A549 (cell line): ENCODE measurements around the gene EHD3.

ENCODE experiments used
- CHD2 ChIP-seq: fragments of 150-350 bp; IDR thresholded peaks from 2 replicates; pipeline ENCODE4 v1.6.1; 2014; ENCODE audit warnings: low read length; ENCODE audit not compliant: partially characterized antibody
- EP300 ChIP-seq, 2 experiments: fragments of >200 bp; sonication (Bioruptor Twin); formaldehyde crosslinking; IDR thresholded peaks; 2 replicates in 1 of 2; 3 replicates in 1 of 2; pipeline ENCODE4 v1.6.1; 2016 to 2017
- ESRRA ChIP-seq: fragments of 150-350 bp; IDR thresholded peaks from 2 replicates; pipeline ENCODE4 v1.6.1; 2014; ENCODE audit warnings: mild to moderate bottlenecking, low read length, borderline replicate concordance
- JUN ChIP-seq, 2 experiments: fragments of >200 bp; sonication (Bioruptor Twin); formaldehyde crosslinking; IDR thresholded peaks; 2 replicates in 1 of 2; 3 replicates in 1 of 2; pipeline ENCODE4 v1.6.1; 2016 to 2017
- POLR2A ChIP-seq: IDR thresholded peaks from 2 replicates; pipeline ENCODE4 v1.6.1; 2012; ENCODE audit warnings: mild to moderate bottlenecking, low read length
- RFX5 ChIP-seq: fragments of 450-650 bp; IDR thresholded peaks from 2 replicates; pipeline ENCODE4 v1.7.1; 2014; ENCODE audit warnings: antibody characterized with exemption, mild to moderate bottlenecking, moderate library complexity
- TF ChIP-seq, protein P1 (sequence below): fragments of >200 bp; sonication (Bioruptor Twin); formaldehyde crosslinking; IDR thresholded peaks from 3 replicates; pipeline ENCODE4 v1.5.1; 2016
- TF ChIP-seq, protein P2 (sequence below): IDR thresholded peaks from 2 replicates; pipeline ENCODE4 v1.6.1; 2012

DNA sequence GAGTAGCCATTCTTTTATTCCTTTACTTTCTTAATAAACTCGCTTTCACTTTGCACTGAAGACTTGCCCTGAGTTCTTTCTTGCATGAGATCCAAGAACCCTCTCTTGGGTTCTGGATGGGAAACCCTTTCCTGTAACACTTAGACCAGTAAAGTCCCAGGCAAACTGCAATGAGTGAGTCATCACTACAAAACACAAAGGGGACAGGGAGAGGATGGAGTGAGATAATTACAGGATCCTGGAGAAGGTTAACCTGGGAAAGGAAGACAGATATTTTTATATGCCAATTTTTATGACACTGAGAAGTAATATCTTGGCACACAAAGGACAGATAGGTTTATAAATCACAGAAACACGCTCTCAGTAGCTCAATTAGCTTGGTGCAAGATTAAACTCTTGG lies 48.7 kb downstream of the EHD3 start:
- no peak for TF ChIP-seq EP300 (IDR thresholded peaks at IDR 0.05)
- TF ChIP-seq ESRRA, result no peak
- TF ChIP-seq, protein P1, sequence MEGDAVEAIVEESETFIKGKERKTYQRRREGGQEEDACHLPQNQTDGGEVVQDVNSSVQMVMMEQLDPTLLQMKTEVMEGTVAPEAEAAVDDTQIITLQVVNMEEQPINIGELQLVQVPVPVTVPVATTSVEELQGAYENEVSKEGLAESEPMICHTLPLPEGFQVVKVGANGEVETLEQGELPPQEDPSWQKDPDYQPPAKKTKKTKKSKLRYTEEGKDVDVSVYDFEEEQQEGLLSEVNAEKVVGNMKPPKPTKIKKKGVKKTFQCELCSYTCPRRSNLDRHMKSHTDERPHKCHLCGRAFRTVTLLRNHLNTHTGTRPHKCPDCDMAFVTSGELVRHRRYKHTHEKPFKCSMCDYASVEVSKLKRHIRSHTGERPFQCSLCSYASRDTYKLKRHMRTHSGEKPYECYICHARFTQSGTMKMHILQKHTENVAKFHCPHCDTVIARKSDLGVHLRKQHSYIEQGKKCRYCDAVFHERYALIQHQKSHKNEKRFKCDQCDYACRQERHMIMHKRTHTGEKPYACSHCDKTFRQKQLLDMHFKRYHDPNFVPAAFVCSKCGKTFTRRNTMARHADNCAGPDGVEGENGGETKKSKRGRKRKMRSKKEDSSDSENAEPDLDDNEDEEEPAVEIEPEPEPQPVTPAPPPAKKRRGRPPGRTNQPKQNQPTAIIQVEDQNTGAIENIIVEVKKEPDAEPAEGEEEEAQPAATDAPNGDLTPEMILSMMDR, result no peak
- TF ChIP-seq CHD2, result no peak
- TF ChIP-seq POLR2A, result no peak
- TF ChIP-seq, protein P2, sequence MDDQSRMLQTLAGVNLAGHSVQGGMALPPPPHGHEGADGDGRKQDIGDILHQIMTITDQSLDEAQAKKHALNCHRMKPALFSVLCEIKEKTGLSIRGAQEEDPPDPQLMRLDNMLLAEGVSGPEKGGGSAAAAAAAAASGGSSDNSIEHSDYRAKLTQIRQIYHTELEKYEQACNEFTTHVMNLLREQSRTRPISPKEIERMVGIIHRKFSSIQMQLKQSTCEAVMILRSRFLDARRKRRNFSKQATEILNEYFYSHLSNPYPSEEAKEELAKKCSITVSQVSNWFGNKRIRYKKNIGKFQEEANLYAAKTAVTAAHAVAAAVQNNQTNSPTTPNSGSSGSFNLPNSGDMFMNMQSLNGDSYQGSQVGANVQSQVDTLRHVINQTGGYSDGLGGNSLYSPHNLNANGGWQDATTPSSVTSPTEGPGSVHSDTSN, result no peak
- TF ChIP-seq RFX5, result no peak
- TF ChIP-seq JUN (IDR thresholded peaks at IDR 0.05), result no peak
